ENCODE results near the gene DNAH17. TPM values are rescaled to one million over a fixed set of nuclear protein-coding genes. Genes with fewer than 3 reads are reported as not detected.

DNAH17 gene
- total and polyA plus RNA-seq, 2 of the 13 experiments (the other 11 are each of a cell fraction or from before 2014, with no cell fraction given), result 0.86 to 1.6 TPM

GRCh38 chr17:78588258-78589030, 11.2 kb upstream of the DNAH17 start (continued):
- TF ChIP-seq RBAK (CRISPR knock-in tag; IDR thresholded peaks at IDR 0.05), result peak; percentile 9; the same call in 1 of the 2 replicates
- TF ChIP-seq ARID5B (CRISPR knock-in tag; IDR thresholded peaks at IDR 0.05), result peak; percentile 80
- no peak for TF ChIP-seq ZSCAN31 (CRISPR knock-in tag; IDR thresholded peaks at IDR 0.05; ENCODE audit: low read depth)
- no peak for TF ChIP-seq ATF6 (CRISPR knock-in tag; conservative IDR thresholded peaks at IDR 0.05)
- no peak for TF ChIP-seq ATF5 (CRISPR knock-in tag; IDR thresholded peaks at IDR 0.05; ENCODE audit: low read depth)
- peak; percentile 53 for TF ChIP-seq FOXA3 (CRISPR knock-in tag; IDR thresholded peaks at IDR 0.05)
- no peak for TF ChIP-seq GZF1 (CRISPR knock-in tag; IDR thresholded peaks at IDR 0.05)
- TF ChIP-seq E2F5 (CRISPR knock-in tag; conservative IDR thresholded peaks at IDR 0.05), result no peak
- TF ChIP-seq GATAD1 (CRISPR knock-in tag; IDR thresholded peaks at IDR 0.05), result no peak
- TF ChIP-seq HOXD1 (CRISPR knock-in tag; IDR thresholded peaks at IDR 0.05), result peak; percentile 77
- no peak for TF ChIP-seq ZBTB25 (CRISPR knock-in tag; IDR thresholded peaks at IDR 0.05)
- no peak for TF ChIP-seq HDAC6 (IDR thresholded peaks at IDR 0.05; ENCODE audit: low read depth, low read length)
- peak; percentile 28; the same call in 1 of the 2 replicates for TF ChIP-seq ELF1 (CRISPR knock-in tag; IDR thresholded peaks at IDR 0.05)
- TF ChIP-seq ZNF292 (CRISPR knock-in tag; IDR thresholded peaks at IDR 0.05; ENCODE audit: borderline replicate concordance, low read depth), result 0 out of 2 replicates have a peak, but pooled peaks have one; percentile 69
- TF ChIP-seq ZFP36 (IDR thresholded peaks at IDR 0.05; ENCODE audit: borderline replicate concordance, low read depth, low read length, partially characterized antibody), result no peak
- peak; percentile 78 for TF ChIP-seq ZFY (CRISPR knock-in tag; IDR thresholded peaks at IDR 0.05)
- TF ChIP-seq THAP9 (CRISPR knock-in tag; IDR thresholded peaks at IDR 0.05; ENCODE audit: borderline replicate concordance), result no peak

Data from HepG2 (cell line).